HEK293 (cell line): ENCODE results near the gene NDC1.

Experiments
- HOXA7 ChIP-seq: sonication (generic); formaldehyde crosslinking; IDR thresholded peaks from 2 replicates; pipeline ENCODE4 v1.8.1; 2022; ENCODE audit warnings: missing genetic modification reagents, borderline replicate concordance
- PRDM1 ChIP-seq: fragments of 450-650 bp; formaldehyde crosslinking; IDR thresholded peaks from 2 replicates; pipeline ENCODE4; 2016; ENCODE audit warnings: missing biosample characterization, missing genetic modification characterization
- ZBTB17 ChIP-seq: fragments of 450-650 bp; formaldehyde crosslinking; IDR thresholded peaks from 2 replicates; pipeline ENCODE4 v1.5.1; 2016; ENCODE audit warnings: missing biosample characterization, missing genetic modification characterization
- ZNF157 ChIP-seq: fragments of 450-650 bp; formaldehyde crosslinking; IDR thresholded peaks from 2 replicates; pipeline ENCODE4 v1.5.1; 2016; ENCODE audit warnings: missing biosample characterization, missing genetic modification characterization
- ZNF292 ChIP-seq: fragments of 450-650 bp; formaldehyde crosslinking; IDR thresholded peaks from 2 replicates; pipeline ENCODE4 v1.5.1; 2016; ENCODE audit warnings: low read depth, missing biosample characterization, missing genetic modification characterization, borderline replicate concordance
- ZNF623 ChIP-seq: fragments of 450-650 bp; formaldehyde crosslinking; IDR thresholded peaks from 2 replicates; pipeline ENCODE4 v1.5.1; 2016; ENCODE audit warnings: missing biosample characterization, missing genetic modification characterization
- ZNF707 ChIP-seq: fragments of 450-650 bp; formaldehyde crosslinking; IDR thresholded peaks from 2 replicates; pipeline ENCODE4 v1.5.1; 2016; ENCODE audit warnings: missing biosample characterization, missing genetic modification characterization
- TF ChIP-seq, protein P1 (sequence below): fragments of 450-650 bp; formaldehyde crosslinking; IDR thresholded peaks from 2 replicates; pipeline ENCODE4 v1.5.1; 2016; ENCODE audit warnings: missing biosample characterization, missing genetic modification characterization
- TF ChIP-seq, protein P2 (sequence below): fragments of 450-650 bp; formaldehyde crosslinking; IDR thresholded peaks from 2 replicates; pipeline ENCODE4 v1.5.1; 2017; ENCODE audit warnings: missing biosample characterization, missing genetic modification characterization
- TF ChIP-seq, protein P3 (sequence below): fragments of 450-650 bp; formaldehyde crosslinking; IDR thresholded peaks from 2 replicates; pipeline ENCODE4 v1.5.1; 2016; ENCODE audit warnings: missing biosample characterization, missing genetic modification characterization
- TF ChIP-seq, protein P4 (sequence below): fragments of 450-650 bp; formaldehyde crosslinking; IDR thresholded peaks from 2 replicates; pipeline ENCODE4 v1.5.1; 2016; ENCODE audit warnings: missing biosample characterization, missing genetic modification characterization
- TF ChIP-seq, protein P5 (sequence below): fragments of 450-650 bp; formaldehyde crosslinking; optimal IDR thresholded peaks from 2 replicates; pipeline ENCODE3; 2016; ENCODE audit warnings: missing biosample characterization, mild to moderate bottlenecking, missing genetic modification characterization
- TF ChIP-seq, protein P6 (sequence below): IDR thresholded peaks from 2 replicates; pipeline ENCODE4 v1.6.1; 2011; ENCODE audit warnings: mild to moderate bottlenecking, low read depth, low read length, borderline replicate concordance
- TF ChIP-seq, protein P7 (sequence below): fragments of 450-650 bp; formaldehyde crosslinking; IDR thresholded peaks from 2 replicates; pipeline ENCODE4 v1.5.1; 2016; ENCODE audit warnings: missing biosample characterization, missing genetic modification characterization

DNA sequence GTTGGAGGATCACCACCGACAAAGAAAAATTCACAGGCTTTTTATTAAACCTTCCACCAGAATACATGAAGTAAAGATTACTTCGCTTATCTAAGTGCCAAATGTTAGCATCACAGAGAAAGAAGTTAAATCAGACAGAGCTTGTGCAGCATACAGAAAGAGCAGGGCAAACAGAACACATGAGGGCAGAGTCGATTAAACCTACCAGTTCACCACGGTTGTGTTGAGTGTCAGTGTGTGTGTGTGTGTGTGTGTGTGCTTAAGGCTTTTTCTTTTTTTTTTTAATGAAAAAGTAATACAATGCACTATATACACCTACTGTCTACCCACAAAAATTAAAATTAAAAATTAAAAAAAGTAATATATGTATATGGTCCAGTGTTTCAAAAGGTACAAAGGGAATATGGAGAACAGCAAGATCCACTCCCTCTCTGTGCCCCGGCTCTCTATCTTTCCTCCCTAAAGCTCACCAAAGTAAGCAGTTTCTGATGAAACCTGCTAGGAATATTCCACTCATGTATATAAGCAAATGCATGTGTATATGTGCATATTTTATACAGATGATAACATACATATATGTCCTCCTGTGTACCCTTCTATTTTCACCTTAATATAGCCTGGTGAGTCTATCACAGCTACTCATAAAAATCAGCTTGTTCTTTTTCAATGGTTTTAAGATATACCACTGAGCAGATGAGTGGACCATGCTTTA lies 33.8 kb upstream of the NDC1 start:
- TF ChIP-seq, protein P1, sequence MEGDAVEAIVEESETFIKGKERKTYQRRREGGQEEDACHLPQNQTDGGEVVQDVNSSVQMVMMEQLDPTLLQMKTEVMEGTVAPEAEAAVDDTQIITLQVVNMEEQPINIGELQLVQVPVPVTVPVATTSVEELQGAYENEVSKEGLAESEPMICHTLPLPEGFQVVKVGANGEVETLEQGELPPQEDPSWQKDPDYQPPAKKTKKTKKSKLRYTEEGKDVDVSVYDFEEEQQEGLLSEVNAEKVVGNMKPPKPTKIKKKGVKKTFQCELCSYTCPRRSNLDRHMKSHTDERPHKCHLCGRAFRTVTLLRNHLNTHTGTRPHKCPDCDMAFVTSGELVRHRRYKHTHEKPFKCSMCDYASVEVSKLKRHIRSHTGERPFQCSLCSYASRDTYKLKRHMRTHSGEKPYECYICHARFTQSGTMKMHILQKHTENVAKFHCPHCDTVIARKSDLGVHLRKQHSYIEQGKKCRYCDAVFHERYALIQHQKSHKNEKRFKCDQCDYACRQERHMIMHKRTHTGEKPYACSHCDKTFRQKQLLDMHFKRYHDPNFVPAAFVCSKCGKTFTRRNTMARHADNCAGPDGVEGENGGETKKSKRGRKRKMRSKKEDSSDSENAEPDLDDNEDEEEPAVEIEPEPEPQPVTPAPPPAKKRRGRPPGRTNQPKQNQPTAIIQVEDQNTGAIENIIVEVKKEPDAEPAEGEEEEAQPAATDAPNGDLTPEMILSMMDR: no peak
- TF ChIP-seq ZNF157 (tag by site-specific recombination): no peak
- TF ChIP-seq, protein P2, sequence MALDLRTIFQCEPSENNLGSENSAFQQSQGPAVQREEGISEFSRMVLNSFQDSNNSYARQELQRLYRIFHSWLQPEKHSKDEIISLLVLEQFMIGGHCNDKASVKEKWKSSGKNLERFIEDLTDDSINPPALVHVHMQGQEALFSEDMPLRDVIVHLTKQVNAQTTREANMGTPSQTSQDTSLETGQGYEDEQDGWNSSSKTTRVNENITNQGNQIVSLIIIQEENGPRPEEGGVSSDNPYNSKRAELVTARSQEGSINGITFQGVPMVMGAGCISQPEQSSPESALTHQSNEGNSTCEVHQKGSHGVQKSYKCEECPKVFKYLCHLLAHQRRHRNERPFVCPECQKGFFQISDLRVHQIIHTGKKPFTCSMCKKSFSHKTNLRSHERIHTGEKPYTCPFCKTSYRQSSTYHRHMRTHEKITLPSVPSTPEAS: peak; percentile 45; the same call in 1 of the 2 replicates
- no peak for TF ChIP-seq ZNF292 (tag by site-specific recombination)
- TF ChIP-seq HOXA7: no peak
- TF ChIP-seq, protein P3, sequence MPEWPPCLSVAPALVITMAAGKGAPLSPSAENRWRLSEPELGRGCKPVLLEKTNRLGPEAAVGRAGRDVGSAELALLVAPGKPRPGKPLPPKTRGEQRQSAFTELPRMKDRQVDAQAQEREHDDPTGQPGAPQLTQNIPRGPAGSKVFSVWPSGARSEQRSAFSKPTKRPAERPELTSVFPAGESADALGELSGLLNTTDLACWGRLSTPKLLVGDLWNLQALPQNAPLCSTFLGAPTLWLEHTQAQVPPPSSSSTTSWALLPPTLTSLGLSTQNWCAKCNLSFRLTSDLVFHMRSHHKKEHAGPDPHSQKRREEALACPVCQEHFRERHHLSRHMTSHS (tag by site-specific recombination): no peak
- TF ChIP-seq, protein P4, sequence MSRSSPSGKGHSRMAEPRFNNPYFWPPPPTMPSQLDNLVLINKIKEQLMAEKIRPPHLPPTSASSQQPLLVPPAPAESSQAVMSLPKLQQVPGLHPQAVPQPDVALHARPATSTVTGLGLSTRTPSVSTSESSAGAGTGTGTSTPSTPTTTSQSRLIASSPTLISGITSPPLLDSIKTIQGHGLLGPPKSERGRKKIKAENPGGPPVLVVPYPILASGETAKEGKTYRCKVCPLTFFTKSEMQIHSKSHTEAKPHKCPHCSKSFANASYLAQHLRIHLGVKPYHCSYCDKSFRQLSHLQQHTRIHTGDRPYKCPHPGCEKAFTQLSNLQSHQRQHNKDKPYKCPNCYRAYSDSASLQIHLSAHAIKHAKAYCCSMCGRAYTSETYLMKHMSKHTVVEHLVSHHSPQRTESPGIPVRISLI: no peak
- TF ChIP-seq, protein P5, sequence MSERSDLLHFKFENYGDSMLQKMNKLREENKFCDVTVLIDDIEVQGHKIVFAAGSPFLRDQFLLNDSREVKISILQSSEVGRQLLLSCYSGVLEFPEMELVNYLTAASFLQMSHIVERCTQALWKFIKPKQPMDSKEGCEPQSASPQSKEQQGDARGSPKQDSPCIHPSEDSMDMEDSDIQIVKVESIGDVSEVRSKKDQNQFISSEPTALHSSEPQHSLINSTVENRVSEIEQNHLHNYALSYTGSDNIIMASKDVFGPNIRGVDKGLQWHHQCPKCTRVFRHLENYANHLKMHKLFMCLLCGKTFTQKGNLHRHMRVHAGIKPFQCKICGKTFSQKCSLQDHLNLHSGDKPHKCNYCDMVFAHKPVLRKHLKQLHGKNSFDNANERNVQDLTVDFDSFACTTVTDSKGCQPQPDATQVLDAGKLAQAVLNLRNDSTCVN (tag by site-specific recombination): no peak
- TF ChIP-seq ZBTB17 (tag by site-specific recombination): no peak
- TF ChIP-seq, protein P6, sequence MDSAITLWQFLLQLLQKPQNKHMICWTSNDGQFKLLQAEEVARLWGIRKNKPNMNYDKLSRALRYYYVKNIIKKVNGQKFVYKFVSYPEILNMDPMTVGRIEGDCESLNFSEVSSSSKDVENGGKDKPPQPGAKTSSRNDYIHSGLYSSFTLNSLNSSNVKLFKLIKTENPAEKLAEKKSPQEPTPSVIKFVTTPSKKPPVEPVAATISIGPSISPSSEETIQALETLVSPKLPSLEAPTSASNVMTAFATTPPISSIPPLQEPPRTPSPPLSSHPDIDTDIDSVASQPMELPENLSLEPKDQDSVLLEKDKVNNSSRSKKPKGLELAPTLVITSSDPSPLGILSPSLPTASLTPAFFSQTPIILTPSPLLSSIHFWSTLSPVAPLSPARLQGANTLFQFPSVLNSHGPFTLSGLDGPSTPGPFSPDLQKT: no peak
- TF ChIP-seq ZNF623 (tag by site-specific recombination): no peak
- TF ChIP-seq, protein P7, sequence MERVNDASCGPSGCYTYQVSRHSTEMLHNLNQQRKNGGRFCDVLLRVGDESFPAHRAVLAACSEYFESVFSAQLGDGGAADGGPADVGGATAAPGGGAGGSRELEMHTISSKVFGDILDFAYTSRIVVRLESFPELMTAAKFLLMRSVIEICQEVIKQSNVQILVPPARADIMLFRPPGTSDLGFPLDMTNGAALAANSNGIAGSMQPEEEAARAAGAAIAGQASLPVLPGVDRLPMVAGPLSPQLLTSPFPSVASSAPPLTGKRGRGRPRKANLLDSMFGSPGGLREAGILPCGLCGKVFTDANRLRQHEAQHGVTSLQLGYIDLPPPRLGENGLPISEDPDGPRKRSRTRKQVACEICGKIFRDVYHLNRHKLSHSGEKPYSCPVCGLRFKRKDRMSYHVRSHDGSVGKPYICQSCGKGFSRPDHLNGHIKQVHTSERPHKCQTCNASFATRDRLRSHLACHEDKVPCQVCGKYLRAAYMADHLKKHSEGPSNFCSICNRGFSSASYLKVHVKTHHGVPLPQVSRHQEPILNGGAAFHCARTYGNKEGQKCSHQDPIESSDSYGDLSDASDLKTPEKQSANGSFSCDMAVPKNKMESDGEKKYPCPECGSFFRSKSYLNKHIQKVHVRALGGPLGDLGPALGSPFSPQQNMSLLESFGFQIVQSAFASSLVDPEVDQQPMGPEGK: no peak
- no peak for TF ChIP-seq PRDM1 (tag by site-specific recombination)
- no peak for TF ChIP-seq ZNF707 (tag by site-specific recombination)
